ENCODE data around the gene AHCY. TPM values are rescaled to one million over a fixed set of nuclear protein-coding genes. Genes with fewer than 3 reads are reported as not detected.
A peak's percentile ranks its signal among the peaks of the same experiment; 100 is the strongest.
"Not testable (repeated sequence)": the region's sequence is repeated elsewhere in the genome, so short reads cannot be mapped to it uniquely, and the experiment has no call there.

The AHCY gene
- total RNA-seq = 328 and 329 TPM in 2 replicates
- long read RNA-seq, transcript AHCY-201 (10 exons, 2,143 nt) = major isoform, 2,255 of 2,463 reads
- long read RNA-seq, partial matches to known transcripts = 63 of 2,463 reads
- long read RNA-seq, other reads (novel, unspliced or antisense) = 143 of 2,463 reads

DNA sequence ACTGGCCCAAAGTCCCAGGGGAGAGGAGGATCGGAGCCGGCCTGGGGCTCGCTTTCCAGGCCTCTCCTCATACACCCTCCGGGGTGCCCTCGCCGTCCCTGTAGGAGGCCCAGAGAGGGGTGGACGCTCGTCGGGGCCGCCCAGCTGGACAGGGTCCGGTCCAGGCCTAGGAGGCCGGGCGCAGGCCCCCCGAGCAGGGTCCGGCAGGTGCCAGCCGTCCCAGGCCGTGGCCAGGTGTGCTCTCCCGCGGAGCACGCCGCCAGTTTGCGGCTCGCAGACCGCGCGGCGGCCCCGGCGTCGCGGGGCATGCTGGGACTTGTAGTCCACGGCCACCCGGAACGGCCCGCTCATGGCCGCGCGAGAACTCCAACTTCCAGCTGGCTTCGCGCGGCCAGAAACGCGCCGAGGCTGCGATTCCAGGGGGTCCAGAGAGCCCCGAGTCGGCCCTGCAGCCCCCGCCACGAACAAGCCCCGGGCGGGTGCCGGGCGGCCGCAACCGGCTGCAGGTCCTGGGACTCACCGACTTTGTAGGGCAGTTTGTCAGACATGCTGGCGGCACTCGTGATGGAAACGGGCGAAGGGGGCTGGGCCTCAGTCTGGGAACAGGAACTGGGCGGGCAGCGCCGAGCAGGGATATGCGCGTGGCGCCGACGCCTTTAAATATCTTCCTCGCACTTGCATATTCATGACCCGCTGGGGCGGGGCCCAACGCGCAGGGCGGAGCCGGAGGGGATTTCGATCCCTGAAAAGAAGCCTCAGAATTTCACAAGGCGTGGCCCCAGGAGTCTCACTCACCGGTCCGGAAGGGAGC, at the start of gene AHCY:
AHCY (minus strand) TSS at position 633 of the 811 bp plus-strand sequence; CDS start at position 548, 85 bp downstream.
- DNase-seq (ENCODE audit: low spot score, unreplicated experiment) = peak; percentile 96
- Mint-ChIP-seq H3K4me1 (ENCODE audit: low read depth) (peaks cover 7% of the 10 kb centered on the region), H3K4me3 (ENCODE audit: low read depth) (no peak within 1 kb of the TSS), H3K27ac (peak within 1 kb of the TSS; percentile 98), H3K27me3 (no peaks in the 10 kb centered on the region), H3K36me3 (ENCODE audit: insufficient read depth) (no peaks in the 10 kb centered on the region), H3K9me3 (ENCODE audit: low read depth) (no peaks in the 10 kb centered on the region)
- TF ChIP-seq, protein P1, sequence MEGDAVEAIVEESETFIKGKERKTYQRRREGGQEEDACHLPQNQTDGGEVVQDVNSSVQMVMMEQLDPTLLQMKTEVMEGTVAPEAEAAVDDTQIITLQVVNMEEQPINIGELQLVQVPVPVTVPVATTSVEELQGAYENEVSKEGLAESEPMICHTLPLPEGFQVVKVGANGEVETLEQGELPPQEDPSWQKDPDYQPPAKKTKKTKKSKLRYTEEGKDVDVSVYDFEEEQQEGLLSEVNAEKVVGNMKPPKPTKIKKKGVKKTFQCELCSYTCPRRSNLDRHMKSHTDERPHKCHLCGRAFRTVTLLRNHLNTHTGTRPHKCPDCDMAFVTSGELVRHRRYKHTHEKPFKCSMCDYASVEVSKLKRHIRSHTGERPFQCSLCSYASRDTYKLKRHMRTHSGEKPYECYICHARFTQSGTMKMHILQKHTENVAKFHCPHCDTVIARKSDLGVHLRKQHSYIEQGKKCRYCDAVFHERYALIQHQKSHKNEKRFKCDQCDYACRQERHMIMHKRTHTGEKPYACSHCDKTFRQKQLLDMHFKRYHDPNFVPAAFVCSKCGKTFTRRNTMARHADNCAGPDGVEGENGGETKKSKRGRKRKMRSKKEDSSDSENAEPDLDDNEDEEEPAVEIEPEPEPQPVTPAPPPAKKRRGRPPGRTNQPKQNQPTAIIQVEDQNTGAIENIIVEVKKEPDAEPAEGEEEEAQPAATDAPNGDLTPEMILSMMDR (IDR thresholded peaks at IDR 0.05; ENCODE audit: unreplicated experiment) = peak; percentile 30

DNA sequence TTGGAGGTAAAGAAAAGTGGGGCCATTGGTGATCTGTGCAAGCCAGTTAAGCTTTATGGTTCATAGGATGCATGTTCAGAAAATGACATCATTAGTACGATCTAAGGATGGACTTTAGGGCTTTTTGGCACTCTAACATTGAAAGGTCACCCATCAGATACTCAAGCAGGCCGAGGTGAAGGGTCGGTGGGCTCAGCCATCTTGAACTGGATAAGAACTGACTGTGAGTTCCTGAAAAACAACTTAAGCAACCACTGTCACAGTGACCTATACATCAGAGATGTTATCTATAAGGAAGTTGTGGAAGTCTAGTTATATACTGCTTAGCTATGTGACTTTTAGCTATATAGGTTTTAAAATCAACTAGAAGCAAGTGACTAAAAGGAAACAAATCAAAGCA, 46.9 kb upstream of the AHCY start:
- H3K4me3 Mint-ChIP-seq (ENCODE audit: low read depth) = no peak overlapping the region
- no peaks in the 10 kb centered on the region for H3K27me3 Mint-ChIP-seq
- TF ChIP-seq, protein P1 (IDR thresholded peaks at IDR 0.05; ENCODE audit: unreplicated experiment) = no peak
- H3K36me3 Mint-ChIP-seq (ENCODE audit: insufficient read depth) = no peaks in the 10 kb centered on the region
- H3K9me3 Mint-ChIP-seq (ENCODE audit: low read depth) = no peaks in the 10 kb centered on the region
- no peaks in the 10 kb centered on the region for H3K4me1 Mint-ChIP-seq (ENCODE audit: low read depth)
- no peak overlapping the region for H3K27ac Mint-ChIP-seq
- no peak for DNase-seq (ENCODE audit: low spot score, unreplicated experiment)

DNA sequence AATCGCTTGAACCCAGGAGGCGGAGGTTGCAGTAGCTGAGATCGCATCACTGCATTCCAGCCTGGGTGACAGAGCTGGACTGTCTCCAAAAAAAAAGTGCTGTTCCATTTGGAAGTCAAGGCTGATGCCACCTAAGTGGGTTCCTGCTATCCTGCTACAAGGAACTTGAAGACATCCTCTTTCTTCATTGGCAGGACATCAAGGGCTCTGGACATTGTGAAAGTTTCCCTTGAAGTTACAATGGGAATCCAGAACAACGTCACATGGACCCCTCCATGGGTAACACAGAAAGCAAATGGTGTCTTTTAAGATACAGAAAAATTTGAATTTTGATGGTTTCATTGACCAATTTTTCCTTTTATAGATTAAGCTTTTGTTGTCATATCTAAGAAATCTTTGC, 44.4 kb upstream of the AHCY start:
- Mint-ChIP-seq H3K27me3 (no peaks in the 10 kb centered on the region), H3K27ac (no peak overlapping the region), H3K9me3 (ENCODE audit: low read depth) (no peaks in the 10 kb centered on the region), H3K4me3 (ENCODE audit: low read depth) (no peak overlapping the region), H3K4me1 (ENCODE audit: low read depth) (peaks cover 4% of the 10 kb centered on the region), H3K36me3 (ENCODE audit: insufficient read depth) (no peaks in the 10 kb centered on the region)
- TF ChIP-seq, protein P1 (IDR thresholded peaks at IDR 0.05; ENCODE audit: unreplicated experiment) = no peak
- no peak for DNase-seq (ENCODE audit: low spot score, unreplicated experiment)

DNA sequence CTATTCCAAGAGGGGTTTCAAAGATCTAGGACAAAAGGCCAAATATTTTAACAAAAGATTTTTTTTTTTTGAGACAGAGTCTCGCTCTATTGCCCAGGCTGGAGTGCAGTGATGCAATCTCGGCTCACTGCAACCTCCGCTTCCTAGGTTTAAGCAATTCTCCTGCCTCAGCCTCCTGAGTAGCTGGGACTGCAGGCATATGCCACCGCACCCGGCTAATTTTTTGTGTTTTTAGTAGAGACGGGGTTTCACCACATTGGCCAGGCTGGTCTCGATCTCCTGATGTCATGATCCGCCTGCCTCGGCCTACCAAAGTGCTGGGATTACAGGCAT, 43.3 kb upstream of the AHCY start:
- H3K4me3 Mint-ChIP-seq (ENCODE audit: low read depth); H3K9me3 Mint-ChIP-seq (ENCODE audit: low read depth); DNase-seq (ENCODE audit: low spot score, unreplicated experiment); H3K27ac Mint-ChIP-seq; H3K36me3 Mint-ChIP-seq (ENCODE audit: insufficient read depth); H3K27me3 Mint-ChIP-seq; H3K4me1 Mint-ChIP-seq (ENCODE audit: low read depth): not testable (repeated sequence)

DNA sequence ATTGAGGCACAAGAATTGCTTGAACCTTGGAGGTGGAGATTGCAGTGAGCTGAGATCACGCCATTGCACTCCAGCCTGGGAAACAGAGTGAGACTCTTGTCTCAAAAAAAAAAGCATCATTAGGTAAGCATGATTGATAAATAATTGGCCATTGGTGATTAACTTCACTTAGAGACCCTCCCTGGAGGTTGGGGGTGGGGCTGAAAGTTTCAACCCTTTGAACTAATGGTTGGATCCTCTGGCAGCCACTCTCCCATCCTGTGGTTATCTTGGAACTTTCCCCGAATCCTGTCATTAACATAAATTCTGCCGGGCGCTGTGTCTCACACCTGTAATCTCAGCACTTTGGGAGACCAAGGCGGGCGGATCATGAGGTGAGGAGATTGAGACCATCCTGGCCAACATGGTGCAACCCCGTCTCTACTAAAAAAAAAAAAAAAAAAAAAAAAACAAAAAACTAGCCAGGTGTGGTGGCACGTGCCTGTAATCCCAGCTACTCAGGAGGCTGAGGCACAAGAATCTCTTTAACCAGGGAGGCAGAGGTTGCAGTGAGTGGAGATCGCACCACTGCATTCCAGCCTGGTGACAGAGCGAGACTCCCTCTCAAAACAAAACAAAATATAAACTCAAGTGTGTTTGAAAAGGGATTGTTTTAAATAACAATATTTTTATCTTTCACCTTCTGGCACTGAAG, 42.8 kb upstream of the AHCY start:
- not testable (repeated sequence) for H3K9me3 Mint-ChIP-seq (ENCODE audit: low read depth); DNase-seq (ENCODE audit: low spot score, unreplicated experiment); H3K4me3 Mint-ChIP-seq (ENCODE audit: low read depth); H3K4me1 Mint-ChIP-seq (ENCODE audit: low read depth); H3K27me3 Mint-ChIP-seq; H3K27ac Mint-ChIP-seq; H3K36me3 Mint-ChIP-seq (ENCODE audit: insufficient read depth)

DNA sequence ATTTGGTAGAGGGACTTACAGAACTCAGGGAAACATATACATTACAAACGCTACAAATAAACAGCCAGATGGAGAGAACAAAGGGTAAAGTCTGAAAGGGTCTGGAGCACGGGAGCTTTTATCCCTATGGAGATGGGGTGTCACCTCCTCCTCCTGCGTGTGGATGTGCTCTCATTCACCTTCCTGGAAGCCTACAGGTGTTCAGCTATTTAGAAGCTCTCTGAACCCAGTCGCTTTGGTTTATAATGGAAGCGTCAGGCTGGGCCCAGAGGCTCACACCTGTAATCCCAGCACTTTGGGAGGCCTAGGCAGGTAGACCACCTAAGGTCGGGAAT, 42.2 kb upstream of the AHCY start:
- DNase-seq (ENCODE audit: low spot score, unreplicated experiment) = no peak
- Mint-ChIP-seq H3K4me1 (ENCODE audit: low read depth) (peaks cover 4% of the 10 kb centered on the region), H3K4me3 (ENCODE audit: low read depth) (no peak overlapping the region), H3K9me3 (ENCODE audit: low read depth) (no peaks in the 10 kb centered on the region), H3K36me3 (ENCODE audit: insufficient read depth) (no peaks in the 10 kb centered on the region), H3K27me3 (no peaks in the 10 kb centered on the region), H3K27ac (no peak overlapping the region)
- TF ChIP-seq, protein P1 (IDR thresholded peaks at IDR 0.05; ENCODE audit: unreplicated experiment) = no peak
